Spleen (tissue), 11 donors: ENCODE results near the gene KRT20. TPM values are rescaled to one million over a fixed set of nuclear protein-coding genes. Genes with fewer than 3 reads are reported as not detected.

Source experiments
- DNase-seq: peaks from one replicate; pipeline ENCODE4 v3.0.0-alpha.2; 2020
- H3K27ac ChIP-seq, 8 donors: fragments of 200-600 bp; sonication (generic) in 7 of 8; 1 replicate in 4 of 8; 2 replicates in 4 of 8; pipeline versions ENCODE4 v1.5.0 to v1.8.0; 2016 to 2021; ENCODE audit warnings: inconsistent platforms in 4 of 8, mild to moderate bottlenecking in 4 of 8, moderate library complexity in 1 of 8
- H3K27me3 ChIP-seq, 7 donors: fragments of 200-600 bp; sonication (generic) in 6 of 7; replicated peaks in 1 of 7; 1 replicate in 4 of 7; 2 replicates in 3 of 7; pipeline versions ENCODE4 v1.5.0 to v1.8.0; 2016 to 2021; ENCODE audit warnings: inconsistent platforms in 3 of 7, mild to moderate bottlenecking in 1 of 7
- H3K36me3 ChIP-seq, 6 donors: fragments of 200-600 bp; sonication (generic) in 5 of 6; 1 replicate in 4 of 6; 2 replicates in 2 of 6; pipeline versions ENCODE4 v1.5.0 to v1.8.0; 2016 to 2021; ENCODE audit warnings: inconsistent platforms in 2 of 6
- H3K4me1 ChIP-seq, 6 donors: fragments of 200-600 bp; sonication (generic) in 5 of 6; 1 replicate in 3 of 6; 2 replicates in 3 of 6; pipeline versions ENCODE4 v1.5.0 to v1.8.0; 2016 to 2021; ENCODE audit warnings: inconsistent platforms in 3 of 6
- H3K4me3 ChIP-seq, 8 donors: fragments of 200-600 bp; sonication (generic) in 7 of 8; 1 replicate in 4 of 8; 2 replicates in 4 of 8; pipeline versions ENCODE4 v1.5.0 to v1.8.0; 2016 to 2021; ENCODE audit warnings: inconsistent platforms in 4 of 8, mild to moderate bottlenecking in 4 of 8, moderate library complexity in 2 of 8
- H3K9me3 ChIP-seq, 8 donors: fragments of 200-600 bp; sonication (generic) in 7 of 8; 1 replicate in 4 of 8; 2 replicates in 4 of 8; pipeline versions ENCODE4 v1.5.0 to v1.8.0; 2016 to 2021; ENCODE audit warnings: inconsistent platforms in 4 of 8
- POLR2A ChIP-seq, 3 donors: fragments of 450-650 bp; IDR thresholded peaks; one replicate each; pipeline ENCODE4 v1.5.1; 2017; ENCODE audit warnings: antibody characterized with exemption in 3 of 3, mild to moderate bottlenecking in 1 of 3
- POLR2AphosphoS5 ChIP-seq, 3 donors: sonication (generic); formaldehyde crosslinking; IDR thresholded peaks; one replicate each; pipeline ENCODE4 v1.5.1; 2017; ENCODE audit warnings: antibody characterized with exemption in 3 of 3
- WGBS, 5 donors: extraction: QIAGEN DNeasy Blood & Tissue Kit in 3 of 5; methylation state at CpG; one replicate each; pipeline versions ENCODE4 v1.1.5 to v1.1.7; 2013 to 2018; 5-methylcytosine and 5-hydroxymethylcytosine counted together
- intact Hi-C: fragments of 100-400 bp; cut with DNase I; formaldehyde crosslinking; loops from one replicate; pipeline ENCODE4 v1.15.0; 2023; ENCODE audit warnings: low total_unique reads
- polyA plus RNA-seq, 3 donors: library from polyadenylated mRNA; stranded (reverse); fragments of 200-250 nt; gene quantifications; one replicate each; pipeline ENCODE4 v1.2.1, GENCODE V29; 2013
- total RNA-seq, 7 donors: library from RNA; depleted of rRNA in 3 of 7; stranded (reverse); fragments of >200 nt in 3 of 7; fragmentation: NEBNext Ultra II Directional in 4 of 7; extraction: Animal tissue kit (Norgen Biotek cat#: 25700) in 4 of 7; gene quantifications; one replicate each; pipeline versions ENCODE4 v1.1.0 to v1.2.1, GENCODE V29; 2016 to 2021
- TF ChIP-seq, protein P1 (sequence below), 11 experiments: fragments of 200-600 bp in 7 of 11; fragments of 450-650 bp in 4 of 11; sonication (generic) in 4 of 11; IDR thresholded peaks in 8 of 11; conservative IDR thresholded peaks in 3 of 11; 1 replicate in 7 of 11; 2 replicates in 4 of 11; pipeline versions ENCODE4 v1.4.0 to v1.8.0; 2016 to 2021; ENCODE audit warnings: antibody characterized with exemption in 11 of 11, inconsistent platforms in 4 of 11, mild to moderate bottlenecking in 1 of 11
- donor health status: healthy with polysubstance abuse.
- donor health status: DM: no; HTN: no; CAD: no; lungs with moderate emphysema.
- donor health status: DM: no; HTN: no; CAD: no.
- donor health status: Bipolar disorder and iron deficiency.
- donor health status: healthy.
- donor health status: DM: no; HTN: no; CAD: no.
- donor health status: DM: yes; HTN: yes; CAD: no.

Gene KRT20
- total and polyA plus RNA-seq, 10 donors: 0.07 to 0.45 TPM; not detected in 8

DNA sequence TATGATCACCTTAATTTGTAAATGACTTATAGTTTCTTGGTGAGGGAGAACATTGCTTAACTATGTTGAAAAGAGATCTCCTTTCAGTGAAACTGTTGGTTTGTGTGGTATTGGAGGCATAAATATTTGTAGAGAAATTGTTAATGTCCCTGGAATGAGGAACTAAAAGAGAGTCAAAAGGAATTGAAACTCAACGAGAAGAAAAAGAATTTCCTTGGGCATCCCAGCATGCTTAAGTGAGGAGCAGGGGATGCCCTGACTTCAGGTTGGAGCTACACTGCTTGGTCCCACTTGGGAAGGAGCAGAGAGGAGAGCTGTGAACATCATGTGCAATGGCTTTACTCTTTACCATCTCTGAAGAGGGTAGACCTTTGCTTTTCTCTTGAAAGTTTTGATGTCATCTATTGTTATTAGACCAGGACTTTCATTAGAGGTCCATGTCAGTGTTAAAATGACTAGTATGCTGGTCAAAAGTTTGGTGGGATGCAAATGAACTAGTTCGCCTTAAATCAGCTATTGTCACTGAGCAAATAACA lies 30.7 kb upstream of the KRT20 start:
- Histone ChIP-seq H3K4me3 (no peak overlapping the region), H3K36me3 (no peaks in the 10 kb centered on the region), H3K4me1 (peaks cover 0 to 24% (median 4%) of the 10 kb centered on the region in 6 donors), H3K27ac (no peak overlapping the region), H3K27me3 (no peaks in the 10 kb centered on the region), H3K9me3 (no peaks in the 10 kb centered on the region)
- no peak for TF ChIP-seq POLR2AphosphoS5 (IDR thresholded peaks at IDR 0.05)
- no peak for TF ChIP-seq POLR2A (IDR thresholded peaks at IDR 0.05)
- TF ChIP-seq, protein P1, sequence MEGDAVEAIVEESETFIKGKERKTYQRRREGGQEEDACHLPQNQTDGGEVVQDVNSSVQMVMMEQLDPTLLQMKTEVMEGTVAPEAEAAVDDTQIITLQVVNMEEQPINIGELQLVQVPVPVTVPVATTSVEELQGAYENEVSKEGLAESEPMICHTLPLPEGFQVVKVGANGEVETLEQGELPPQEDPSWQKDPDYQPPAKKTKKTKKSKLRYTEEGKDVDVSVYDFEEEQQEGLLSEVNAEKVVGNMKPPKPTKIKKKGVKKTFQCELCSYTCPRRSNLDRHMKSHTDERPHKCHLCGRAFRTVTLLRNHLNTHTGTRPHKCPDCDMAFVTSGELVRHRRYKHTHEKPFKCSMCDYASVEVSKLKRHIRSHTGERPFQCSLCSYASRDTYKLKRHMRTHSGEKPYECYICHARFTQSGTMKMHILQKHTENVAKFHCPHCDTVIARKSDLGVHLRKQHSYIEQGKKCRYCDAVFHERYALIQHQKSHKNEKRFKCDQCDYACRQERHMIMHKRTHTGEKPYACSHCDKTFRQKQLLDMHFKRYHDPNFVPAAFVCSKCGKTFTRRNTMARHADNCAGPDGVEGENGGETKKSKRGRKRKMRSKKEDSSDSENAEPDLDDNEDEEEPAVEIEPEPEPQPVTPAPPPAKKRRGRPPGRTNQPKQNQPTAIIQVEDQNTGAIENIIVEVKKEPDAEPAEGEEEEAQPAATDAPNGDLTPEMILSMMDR (IDR thresholded peaks at IDR 0.05 in 8 of 11, conservative IDR thresholded peaks at IDR 0.05 in 3 of 11): no peak
- WGBS, 5 donors: 45 to 59% (median 47%) methylated on average over 2 of the region's 2 CpGs
- no peak for DNase-seq
- intact Hi-C loops: no loop called here

DNA sequence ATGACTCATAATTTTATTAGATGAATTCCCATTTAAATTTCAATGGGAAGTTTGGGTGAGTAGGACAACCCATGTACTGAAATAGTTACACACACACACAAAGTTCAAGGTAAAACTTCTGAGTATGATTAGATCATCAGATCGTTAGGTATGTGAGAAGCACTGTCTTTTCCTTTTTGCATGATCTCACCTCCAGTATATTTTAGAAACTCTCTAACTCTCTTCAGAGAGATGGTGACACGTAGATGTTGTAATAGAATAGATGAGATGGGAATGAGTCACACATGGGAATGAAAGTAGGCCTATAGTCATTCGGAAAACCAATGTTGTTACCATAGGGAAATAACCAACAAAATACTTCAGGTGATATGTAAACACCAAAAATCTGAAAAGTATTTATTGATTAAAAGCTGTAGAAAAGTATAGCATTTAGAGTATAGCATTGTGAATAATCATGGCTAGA lies 30.2 kb upstream of the KRT20 start:
- no peak for DNase-seq
- no peak for TF ChIP-seq POLR2AphosphoS5 (IDR thresholded peaks at IDR 0.05)
- no peak for TF ChIP-seq POLR2A (IDR thresholded peaks at IDR 0.05)
- no peak overlapping the region for H3K27ac ChIP-seq

DNA sequence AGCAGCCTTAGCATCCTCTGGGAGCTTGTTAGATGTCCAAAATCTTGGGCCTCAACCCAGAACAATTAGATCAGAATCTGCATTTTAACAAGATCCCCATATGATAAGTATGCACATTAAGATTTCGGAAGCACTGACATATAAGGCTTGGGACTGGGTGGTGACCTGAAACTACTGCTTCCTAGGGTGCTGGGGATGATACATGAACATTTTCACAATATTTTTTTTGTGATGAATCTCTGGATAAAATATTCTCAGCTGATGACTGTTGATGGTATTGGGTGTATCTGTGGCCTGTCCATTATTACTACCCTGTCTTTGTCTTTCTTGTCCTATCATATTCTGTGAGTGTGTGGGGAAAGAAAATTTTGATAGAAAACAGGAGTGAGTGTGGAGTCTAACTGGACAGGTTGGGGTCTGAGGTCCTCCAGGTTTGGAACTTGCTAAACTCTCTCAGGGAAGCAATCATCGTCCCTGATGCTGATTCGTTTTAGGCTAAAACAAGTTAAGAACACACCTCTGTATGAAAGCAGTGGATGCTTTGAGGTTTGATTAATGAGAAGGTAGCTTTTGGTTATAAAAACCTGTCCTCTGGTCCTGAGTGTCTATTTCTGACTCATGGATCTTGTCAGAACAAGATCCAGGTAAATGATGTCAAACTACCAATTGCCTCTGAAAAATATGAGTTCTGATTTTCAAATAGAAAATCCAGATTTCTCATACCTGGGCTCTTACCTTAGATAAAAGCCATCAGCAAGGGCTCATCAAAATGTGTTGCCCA lies 29.2 kb upstream of the KRT20 start:
- WGBS, 5 donors: 69 to 95% (median 76%) methylated on average over 3 of the region's 3 CpGs
- no peak for TF ChIP-seq POLR2AphosphoS5 (IDR thresholded peaks at IDR 0.05)
- TF ChIP-seq, protein P1 (IDR thresholded peaks at IDR 0.05 in 8 of 11, conservative IDR thresholded peaks at IDR 0.05 in 3 of 11): no peak
- no peak for TF ChIP-seq POLR2A (IDR thresholded peaks at IDR 0.05)
- no peaks in the 10 kb centered on the region for H3K9me3 ChIP-seq
- DNase-seq: no peak
- H3K27me3 ChIP-seq: no peaks in the 10 kb centered on the region
- no peaks in the 10 kb centered on the region for H3K36me3 ChIP-seq
- H3K27ac ChIP-seq: peak overlapping the region in 1 of 8 donors; percentile 78
- intact Hi-C loops: no loop called here
- H3K4me3 ChIP-seq: no peak overlapping the region
- peaks cover 0 to 38% (median 12%) of the 10 kb centered on the region in 6 donors for H3K4me1 ChIP-seq

More for the DNA sequence above, 30.2 kb upstream of the KRT20 start:
- H3K4me1 ChIP-seq: peaks cover 0 to 29% (median 4%) of the 10 kb centered on the region in 6 donors
- H3K36me3 ChIP-seq: no peaks in the 10 kb centered on the region
- H3K27me3 ChIP-seq: no peaks in the 10 kb centered on the region
- intact Hi-C loops: no loop called here
- H3K9me3 ChIP-seq: no peaks in the 10 kb centered on the region
- 45 to 71% (median 51%) methylated on average over 3 of the region's 3 CpGs for WGBS, 5 donors
- H3K4me3 ChIP-seq: no peak overlapping the region

DNA sequence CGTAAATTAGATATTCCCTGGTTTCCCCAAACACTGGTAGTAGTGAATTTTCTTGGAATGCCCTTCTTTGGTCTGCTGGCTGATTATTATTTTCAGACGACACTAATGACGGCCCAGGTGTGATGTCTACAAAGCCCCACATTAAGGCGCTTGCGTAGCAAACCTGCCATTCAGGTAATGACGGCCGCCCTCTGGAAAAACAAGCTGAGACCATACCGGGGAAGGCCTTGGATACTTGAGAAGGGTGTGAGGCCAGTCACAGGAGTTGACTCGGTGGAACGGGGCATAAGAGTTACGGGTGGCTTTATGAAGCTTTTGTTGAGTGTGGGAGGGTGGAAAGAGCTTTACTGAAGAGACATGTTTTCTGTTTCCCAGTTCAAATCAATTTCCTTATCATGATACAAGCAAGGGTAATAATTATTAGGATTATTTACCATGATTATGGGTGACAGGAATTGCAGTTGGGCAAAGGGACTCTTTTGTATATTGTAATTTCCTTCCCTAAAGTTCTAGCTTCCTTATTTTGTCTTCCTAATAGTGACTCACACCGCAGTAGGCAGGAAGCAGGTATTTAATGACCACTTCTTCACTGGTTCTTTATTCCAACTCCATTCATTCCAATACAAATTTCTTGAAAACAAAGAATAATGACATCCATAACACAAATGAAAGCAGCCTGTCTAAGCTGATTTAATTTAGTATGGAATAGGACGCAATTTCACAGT lies 27.6 kb upstream of the KRT20 start:
- Histone ChIP-seq H3K27ac (peak overlapping the region in 6 of 8 donors; percentile 4 to 78 (median 66)), H3K36me3 (no peaks in the 10 kb centered on the region), H3K9me3 (no peaks in the 10 kb centered on the region), H3K4me3 (no peak overlapping the region), H3K27me3 (peaks cover 0 to 15% (median 10%) of the 10 kb centered on the region in 7 donors), H3K4me1 (peaks cover 0 to 40% (median 14%) of the 10 kb centered on the region in 6 donors)
- intact Hi-C loops: no loop called here
- TF ChIP-seq POLR2A (IDR thresholded peaks at IDR 0.05) (no peak), POLR2AphosphoS5 (IDR thresholded peaks at IDR 0.05) (no peak)
- TF ChIP-seq, protein P1 (IDR thresholded peaks at IDR 0.05 in 8 of 11, conservative IDR thresholded peaks at IDR 0.05 in 3 of 11): no peak
- WGBS, 5 donors: 81 to 88% (median 85%) methylated on average over 13 of the region's 13 CpGs
- DNase-seq: no peak
